ENCODE data around the gene DGKB. TPM values are rescaled to one million over a fixed set of nuclear protein-coding genes. Genes with fewer than 3 reads are reported as not detected.

The DGKB gene
- total and polyA plus RNA-seq, 2 of the 8 experiments (the other 6 are each of a cell fraction or from before 2014, with no cell fraction given), result 1.9 to 2.6 TPM

GRCh38 chr7:14321947-14322346 lies 580.6 kb downstream of the DGKB start:
- Histone ChIP-seq H2BK20ac (ENCODE audit: low read length) (no peak overlapping the region), H3K56ac (replicated peaks; ENCODE audit: insufficient read length, low read depth, low read length) (no peak overlapping the region), H3K79me1 (ENCODE audit: low read depth, low read length) (no peaks in the 10 kb centered on the region), H3K18ac (ENCODE audit: extremely low read depth, low read length) (no peak overlapping the region), H2BK15ac (ENCODE audit: low read length) (no peak overlapping the region), H3K79me2 (ENCODE audit: control insufficient read depth in 1 of 2, insufficient read depth in 2 of 2, low read length in 2 of 2) (no peaks in the 10 kb centered on the region), H4K20me1 (replicated peaks in 1 of 2; ENCODE audit: control insufficient read depth in 1 of 2, insufficient read depth in 2 of 2, low read length in 2 of 2) (no peaks in the 10 kb centered on the region), H2BK5ac (ENCODE audit: low read depth, low read length) (no peak overlapping the region), H3K23me2 (ENCODE audit: low read depth, low read length) (no peaks in the 10 kb centered on the region), H3K4ac (replicated peaks; ENCODE audit: insufficient read length, low read depth, low read length) (no peak overlapping the region), H3K27ac (ENCODE audit: low read depth, low read length) (no peak overlapping the region), H4K8ac (ENCODE audit: extremely low read depth, insufficient read depth, low read length) (no peak overlapping the region), H2BK120ac (replicated peaks; ENCODE audit: low read depth, low read length) (no peak overlapping the region), H3K4me1 (replicated peaks in 1 of 4; ENCODE audit: control insufficient read depth in 3 of 4, insufficient read depth in 4 of 4, low read length in 3 of 4) (no peaks in the 10 kb centered on the region), H3K14ac (ENCODE audit: insufficient read length) (no peak overlapping the region), H4K5ac (ENCODE audit: insufficient read length, low read depth, low read length) (no peak overlapping the region), H3K23ac (ENCODE audit: insufficient read length) (no peak overlapping the region), H3K4me2 (ENCODE audit: insufficient read depth in 1 of 2, low read depth in 2 of 2, low read length in 2 of 2) (no peak overlapping the region), H3K9me3 (ENCODE audit: insufficient read depth in 2 of 2, low read depth in 1 of 2, low read length in 1 of 2) (no peaks in the 10 kb centered on the region), H2AK5ac (ENCODE audit: low read depth, low read length) (no peak overlapping the region), H3K9ac (replicated peaks in 1 of 4; ENCODE audit: extremely low read depth in 1 of 4, low read depth in 3 of 4, low read length in 3 of 4) (no peak overlapping the region), H3K4me3 (ENCODE audit: extremely low read depth in 1 of 4, insufficient read depth in 2 of 4, low read depth in 3 of 4, low read length in 4 of 4) (no peak overlapping the region), H3K27me3 (replicated peaks in 1 of 4; ENCODE audit: control insufficient read depth in 3 of 4, extremely low read depth in 1 of 4, insufficient read depth in 3 of 4, low read length in 3 of 4) (no peaks in the 10 kb centered on the region), H3K36me3 (ENCODE audit: control insufficient read depth in 2 of 4, insufficient read depth in 4 of 4, low read length in 3 of 4) (no peaks in the 10 kb centered on the region), H2BK12ac (ENCODE audit: low read depth, low read length) (no peak overlapping the region), H2AFZ (ENCODE audit: low read length) (no peak overlapping the region), H4K91ac (replicated peaks; ENCODE audit: insufficient read length, low read length) (no peak overlapping the region)
- 94% methylated on average over 2 of the region's 2 CpGs; no CpG with 5 or more reads in 1 of the 2 experiments for WGBS, 2 experiments (ENCODE audit: extremely low coverage in 1 of 2, insufficient coverage in 1 of 2, insufficient read length in 1 of 2, insufficient replicate concordance in 2 of 2, low coverage in 1 of 2, low lambda C conversion rate in 2 of 2, missing lambda C conversion rate in 1 of 2)
- FAIRE-seq (no peak), DNase-seq (ENCODE audit: low read depth in 1 of 2, low spot score in 2 of 2) (no peak)
- CTCF ChIA-PET (ENCODE audit: partially characterized antibody), result interaction anchor here (0.9 kb wide), 1 partner anchor 16 kb away, joined by 3 read pairs; no protein-coding TSS in a partner anchor
- TF ChIP-seq POLR2A (IDR thresholded peaks at IDR 0.05; ENCODE audit: control extremely low read depth in 1 of 2, low read depth in 2 of 2, low read length in 2 of 2) (no peak), RAD21 (IDR thresholded peaks at IDR 0.05 in 1 of 2, conservative IDR thresholded peaks at IDR 0.05 in 1 of 2; ENCODE audit: low read depth in 2 of 2, low read length in 2 of 2) (no peak), GABPA (IDR thresholded peaks at IDR 0.05; ENCODE audit: borderline replicate concordance, insufficient read depth, low read length) (no peak), MAX (IDR thresholded peaks at IDR 0.05) (no peak), BACH1 (IDR thresholded peaks at IDR 0.05; ENCODE audit: low read length) (no peak), TAF1 (IDR thresholded peaks at IDR 0.05; ENCODE audit: low read depth, low read length) (no peak), BRCA1 (IDR thresholded peaks at IDR 0.05; ENCODE audit: low read depth, low read length) (no peak), ASH2L (IDR thresholded peaks at IDR 0.05; ENCODE audit: low read length) (no peak), SIN3A (conservative IDR thresholded peaks at IDR 0.05 in 1 of 2, IDR thresholded peaks at IDR 0.05 in 1 of 2; ENCODE audit: low read depth in 1 of 2, low read length in 2 of 2) (no peak), EP300 (IDR thresholded peaks at IDR 0.05; ENCODE audit: borderline replicate concordance in 1 of 2, low read depth in 2 of 2, low read length in 2 of 2) (no peak), JUN (IDR thresholded peaks at IDR 0.05; ENCODE audit: low read depth, low read length) (no peak), CBX5 (IDR thresholded peaks at IDR 0.05; ENCODE audit: low read depth, low read length) (no peak), HDAC2 (IDR thresholded peaks at IDR 0.05; ENCODE audit: borderline replicate concordance in 1 of 2, low read depth in 2 of 2, low read length in 2 of 2) (no peak)
- POLR2A ChIA-PET (ENCODE audit: partially characterized antibody), result no interaction called here

Measured in H1 (cell line).